KOPT-K1 (cell line): ENCODE measurements around the gene CADPS.

Source experiments
- H3K27ac ChIP-seq: fragments of 200-600 bp; sonication (generic); 2 replicates; pipeline ENCODE4 v1.5.1; 2016; ENCODE audit warnings: antibody characterized with exemption, mild to moderate bottlenecking, low read depth, low read length; ENCODE audit not compliant: poor library complexity, severe bottlenecking
- H3K36me3 ChIP-seq: fragments of 200-600 bp; sonication (generic); 2 replicates; pipeline ENCODE4 v1.5.1; 2017; ENCODE audit warnings: antibody characterized with exemption, mild to moderate bottlenecking, low read length, moderate library complexity; ENCODE audit not compliant: insufficient read depth
- H3K9me3 ChIP-seq: fragments of 200-600 bp; sonication (generic); 2 replicates; pipeline ENCODE4 v1.5.1; 2017; ENCODE audit warnings: antibody characterized with exemption, low read length, mild to moderate bottlenecking; ENCODE audit not compliant: insufficient read depth, poor library complexity, severe bottlenecking

Gene CADPS

DNA sequence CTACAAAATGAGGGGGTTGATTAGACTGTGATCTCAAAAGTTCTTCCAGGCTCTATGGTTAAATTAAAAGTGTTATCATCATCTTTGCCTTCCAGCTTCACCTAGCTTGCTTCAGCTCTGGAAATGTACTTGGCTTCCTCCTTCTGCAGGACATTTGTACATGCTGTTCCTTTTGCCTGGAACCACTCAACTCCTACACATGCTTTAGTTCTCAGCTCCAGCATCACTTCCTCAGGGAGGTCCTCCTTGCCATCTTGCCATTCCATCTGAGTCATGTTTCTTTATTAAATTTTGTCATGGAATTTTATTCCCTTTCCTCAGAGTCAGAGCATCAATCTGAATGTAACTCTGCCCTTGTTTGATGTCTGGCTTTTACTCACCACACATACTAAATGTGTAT, 343.2 kb downstream of the CADPS start:
- Histone ChIP-seq H3K36me3 (no peaks in the 10 kb centered on the region), H3K9me3 (no peaks in the 10 kb centered on the region)

GRCh38 chr3:62531493-62531892, 343.7 kb downstream of the CADPS start:
- no peaks in the 10 kb centered on the region for H3K9me3 ChIP-seq
- no peak overlapping the region for H3K27ac ChIP-seq
- H3K36me3 ChIP-seq, result no peaks in the 10 kb centered on the region

More for the DNA sequence above, 343.2 kb downstream of the CADPS start:
- H3K27ac ChIP-seq, result no peak overlapping the region

GRCh38 chr3:62529230-62529629, 346.0 kb downstream of the CADPS start:
- Histone ChIP-seq H3K27ac (no peak overlapping the region), H3K9me3 (no peaks in the 10 kb centered on the region), H3K36me3 (no peaks in the 10 kb centered on the region)

DNA sequence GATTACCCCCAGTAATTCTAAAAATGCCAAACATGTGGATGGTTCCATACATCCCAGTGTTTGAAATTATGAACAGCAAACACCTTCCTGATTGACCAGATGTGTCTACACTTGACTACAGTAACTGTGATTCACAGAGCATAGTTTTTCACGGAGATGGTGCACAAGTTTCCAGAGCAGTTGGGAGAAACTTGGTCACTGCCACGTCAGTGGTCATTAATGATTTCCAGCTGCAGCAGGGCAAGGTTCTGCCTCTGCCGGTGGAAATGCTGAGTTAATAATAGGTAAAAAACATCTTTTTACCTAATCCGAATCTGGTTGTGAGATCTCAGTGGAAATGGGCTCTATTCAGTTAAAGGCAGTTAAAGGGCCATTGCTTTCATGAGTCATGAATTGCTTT, 347.7 kb downstream of the CADPS start:
- no peak overlapping the region for H3K27ac ChIP-seq
- no peaks in the 10 kb centered on the region for H3K36me3 ChIP-seq
- H3K9me3 ChIP-seq, result no peaks in the 10 kb centered on the region

DNA sequence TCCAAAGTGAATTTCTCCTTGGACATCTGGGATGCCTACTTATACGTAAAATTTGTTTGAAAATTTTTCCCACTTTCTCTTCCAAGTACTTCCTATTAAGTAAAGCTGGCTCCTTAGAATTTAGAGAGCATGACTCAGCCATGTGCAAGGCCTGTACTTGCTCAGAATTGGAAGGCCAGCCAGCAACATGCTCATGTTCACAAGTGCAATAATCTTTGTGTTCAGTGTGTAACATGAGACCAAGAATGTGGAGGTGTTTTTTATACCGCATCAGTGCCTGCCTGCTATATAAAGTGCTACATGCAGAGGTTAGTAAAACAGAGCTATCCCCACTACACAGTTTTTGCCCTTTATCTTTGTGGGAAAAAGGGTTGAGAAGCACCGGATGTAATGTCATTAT, 349.9 kb downstream of the CADPS start:
- H3K36me3 ChIP-seq, result no peaks in the 10 kb centered on the region
- no peak overlapping the region for H3K27ac ChIP-seq
- H3K9me3 ChIP-seq, result no peaks in the 10 kb centered on the region

GRCh38 chr3:62523672-62524071, 351.5 kb downstream of the CADPS start:
- Histone ChIP-seq H3K36me3 (no peaks in the 10 kb centered on the region), H3K9me3 (no peaks in the 10 kb centered on the region), H3K27ac (no peak overlapping the region)

- no peaks in the 10 kb centered on the region for H3K36me3 ChIP-seq
- H3K27ac ChIP-seq, result no peak overlapping the region
- no peaks in the 10 kb centered on the region for H3K9me3 ChIP-seq
Measured at GRCh38 chr3:62521464-62522105, 353.6 kb downstream of the CADPS start.

DNA sequence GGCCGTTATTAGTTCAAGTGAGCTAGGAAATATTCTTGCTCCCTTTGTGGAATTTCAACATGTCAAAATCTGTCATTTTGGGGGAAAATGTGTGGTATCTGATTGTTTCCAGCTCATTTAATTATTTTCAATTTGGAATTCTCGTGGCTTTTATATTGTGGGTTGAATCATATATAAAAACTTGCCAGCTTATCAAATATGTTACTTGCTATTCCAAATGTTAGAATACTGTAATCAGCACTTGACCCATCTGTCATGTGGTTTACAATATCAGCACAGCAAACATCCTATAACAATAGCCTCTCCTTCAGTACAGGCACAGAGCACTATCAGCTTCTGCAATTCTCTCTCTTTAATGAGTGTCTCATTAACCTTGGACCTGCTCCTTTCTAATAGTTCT, 371.7 kb downstream of the CADPS start:
- Histone ChIP-seq H3K9me3 (no peaks in the 10 kb centered on the region), H3K27ac (no peak overlapping the region), H3K36me3 (no peaks in the 10 kb centered on the region)

DNA sequence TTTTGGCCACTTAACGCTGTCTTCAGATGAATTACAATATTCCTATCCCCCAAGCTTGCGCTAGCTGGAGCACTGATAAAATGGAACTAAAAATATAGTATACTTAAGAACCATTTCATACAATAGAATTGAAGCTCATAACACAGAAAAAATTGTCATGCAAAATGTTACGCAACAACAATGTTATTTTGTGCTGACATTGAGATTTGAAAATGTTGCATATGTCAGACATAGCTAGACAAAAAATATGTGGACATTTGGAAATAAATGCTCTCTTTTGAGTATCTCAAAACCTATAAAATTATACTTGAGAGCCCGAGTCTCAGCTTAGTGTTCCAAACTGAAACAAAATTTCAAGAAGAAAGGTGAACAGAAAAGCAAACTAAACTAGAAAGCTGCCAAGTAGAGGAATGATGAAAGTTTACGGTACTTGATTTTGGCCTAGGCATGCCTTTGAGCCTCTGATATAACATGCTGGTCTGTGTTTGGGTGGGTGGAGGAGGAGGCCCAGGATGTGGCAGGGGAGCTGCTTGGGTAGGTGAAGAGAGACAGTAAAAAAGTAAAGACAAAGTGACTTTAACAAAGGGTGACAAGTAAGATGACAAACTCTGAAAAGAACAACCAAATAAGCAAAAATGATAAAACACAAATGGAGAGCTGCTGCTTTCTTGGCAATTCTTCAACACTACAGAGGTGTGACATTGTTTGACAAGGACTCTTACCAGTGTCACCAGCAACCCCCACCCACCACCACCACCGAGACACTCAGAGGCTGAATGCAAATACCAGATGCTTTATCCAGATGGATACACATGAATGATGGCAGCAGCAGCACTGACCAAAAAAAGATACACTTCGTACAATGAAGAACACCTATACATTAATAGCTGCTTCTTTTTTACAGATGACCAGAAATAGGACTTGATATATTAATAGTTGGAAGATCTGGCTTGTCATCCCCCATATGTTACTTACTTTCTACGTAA, 372.6 kb downstream of the CADPS start:
- H3K27ac ChIP-seq, result no peak overlapping the region
- no peaks in the 10 kb centered on the region for H3K36me3 ChIP-seq
- H3K9me3 ChIP-seq, result no peaks in the 10 kb centered on the region

DNA sequence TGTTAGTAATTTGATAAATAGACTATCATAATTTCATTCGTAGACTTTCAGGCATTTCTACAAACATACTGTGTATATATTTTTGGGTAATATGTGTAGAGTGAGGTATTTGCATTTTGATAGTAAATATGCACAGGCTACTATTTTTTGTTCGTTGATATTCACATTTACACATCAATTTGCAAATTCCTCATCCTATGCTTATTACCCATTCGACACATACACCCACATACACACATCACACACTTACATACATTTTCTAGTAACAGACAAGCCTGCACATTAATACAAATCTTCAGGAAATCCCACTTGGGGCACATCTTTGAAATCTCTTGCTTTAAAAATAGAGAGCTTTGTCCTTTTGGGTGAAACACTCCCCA, 373.9 kb downstream of the CADPS start:
- no peak overlapping the region for H3K27ac ChIP-seq
- H3K36me3 ChIP-seq, result no peaks in the 10 kb centered on the region
- H3K9me3 ChIP-seq, result no peaks in the 10 kb centered on the region

- Histone ChIP-seq H3K9me3 (no peaks in the 10 kb centered on the region), H3K27ac (no peak overlapping the region), H3K36me3 (no peaks in the 10 kb centered on the region)
Measured at GRCh38 chr3:62500556-62501288, 374.5 kb downstream of the CADPS start.

- H3K36me3 ChIP-seq, result no peaks in the 10 kb centered on the region
- no peaks in the 10 kb centered on the region for H3K9me3 ChIP-seq
- no peak overlapping the region for H3K27ac ChIP-seq
Measured at GRCh38 chr3:62497156-62497555, 378.1 kb downstream of the CADPS start.

GRCh38 chr3:62496503-62496902, 378.7 kb downstream of the CADPS start:
- Histone ChIP-seq H3K9me3 (no peaks in the 10 kb centered on the region), H3K36me3 (no peaks in the 10 kb centered on the region), H3K27ac (no peak overlapping the region)

GRCh38 chr3:62493109-62493801, 382.0 kb downstream of the CADPS start:
- Histone ChIP-seq H3K36me3 (no peaks in the 10 kb centered on the region), H3K27ac (no peak overlapping the region), H3K9me3 (no peaks in the 10 kb centered on the region)

DNA sequence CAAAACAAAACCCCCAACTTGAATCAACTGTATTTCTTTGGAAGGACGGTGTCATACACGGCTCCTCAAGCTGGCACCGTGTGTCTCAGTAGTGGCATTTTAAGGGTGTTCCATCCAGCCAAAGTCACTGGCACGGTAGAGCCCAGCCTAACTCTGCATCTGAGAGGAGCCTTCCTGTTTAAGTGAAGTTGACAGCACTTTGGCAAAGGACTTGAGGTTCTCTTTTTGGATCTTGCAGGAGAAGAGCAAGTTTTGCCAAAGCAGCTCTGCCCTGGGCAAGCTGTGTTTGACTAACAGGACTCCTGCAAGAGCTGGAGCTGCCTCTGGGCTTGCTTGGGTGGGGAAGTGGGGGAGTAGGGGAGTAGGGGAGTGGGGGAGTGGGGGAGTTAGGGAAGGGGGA, 392.3 kb downstream of the CADPS start:
- no peaks in the 10 kb centered on the region for H3K9me3 ChIP-seq
- no peaks in the 10 kb centered on the region for H3K36me3 ChIP-seq
- no peak overlapping the region for H3K27ac ChIP-seq
